GM21717 (cell line): Measurements from ENCODE around the gene MRPS7.
A peak's percentile ranks its signal among the peaks of the same experiment; 100 is the strongest.

Experiments
- ATAC-seq: cut with Tn5 transposase; IDR thresholded peaks from one replicate; pipeline ENCODE4 v1.9.1; 2021; ENCODE audit warnings: mild to moderate bottlenecking, moderate library complexity; ENCODE audit not compliant: unreplicated experiment

Gene MRPS7

DNA sequence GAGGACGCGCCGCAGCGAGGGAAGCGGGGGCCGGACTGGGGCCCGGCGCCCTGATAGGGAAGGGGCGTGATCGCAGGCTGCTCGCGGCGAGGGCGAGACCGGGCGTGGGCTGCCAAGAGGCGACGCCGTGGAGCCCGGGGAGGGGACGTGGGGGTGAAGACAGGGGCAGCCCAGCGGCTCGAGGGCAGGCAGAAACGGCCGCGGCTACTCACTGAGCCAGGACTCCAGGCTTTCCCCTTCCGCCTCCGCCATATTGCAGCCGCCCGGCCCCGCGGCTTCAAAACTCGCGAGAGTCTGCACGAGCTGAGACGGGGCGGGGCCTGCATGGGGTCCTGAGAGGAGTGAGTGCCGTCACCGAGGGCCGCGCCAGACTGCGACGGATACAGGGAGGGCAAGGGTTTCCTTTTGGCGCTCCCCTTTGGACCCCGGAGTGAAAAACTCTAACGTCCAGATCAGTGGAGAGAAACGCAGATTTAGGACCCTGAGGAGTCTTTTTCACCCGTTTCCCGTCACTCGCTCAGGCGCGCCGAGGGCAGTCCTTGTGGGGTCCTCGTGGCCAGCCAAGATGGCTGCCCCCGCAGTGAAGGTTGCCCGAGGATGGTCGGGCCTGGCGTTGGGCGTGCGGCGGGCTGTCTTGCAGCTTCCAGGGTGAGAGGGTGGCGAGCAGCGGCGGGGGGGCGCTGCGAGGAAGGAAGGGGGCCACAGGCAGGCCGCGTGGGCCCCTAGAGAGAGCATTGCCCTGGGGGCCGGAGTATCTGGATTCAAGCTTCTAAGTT is at the start of gene MRPS7, which contains the start of gene GGA3:
MRPS7 (plus strand) TSS at position 544 of the 776 bp plus-strand sequence; CDS start at position 566, 22 bp downstream.
GGA3 (minus strand) TSS at position 271 of the 776 bp plus-strand sequence; CDS start at position 252, 19 bp downstream.
- ATAC-seq: peak; percentile 89

DNA sequence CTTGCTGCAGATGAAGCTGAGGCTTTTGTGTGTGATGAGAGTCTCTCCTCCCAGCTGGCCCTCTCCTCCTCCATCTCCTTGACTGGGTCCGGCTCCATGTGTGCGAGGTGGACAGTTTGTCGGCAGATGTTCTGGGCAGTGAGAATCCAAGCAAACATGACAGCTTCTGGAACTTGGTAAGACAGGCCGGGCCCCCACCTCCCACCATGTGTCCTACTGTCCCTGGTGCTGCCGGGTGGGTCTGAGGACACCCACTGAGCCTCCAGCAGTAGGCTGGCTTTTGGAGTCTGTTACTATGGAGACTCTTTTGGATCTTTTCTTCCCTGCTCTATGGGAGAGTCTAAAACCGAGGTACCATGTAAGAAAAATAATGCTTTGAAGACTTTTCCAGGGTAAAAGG is 43.5 kb upstream of the MRPS7 start:
- ATAC-seq: no peak

DNA sequence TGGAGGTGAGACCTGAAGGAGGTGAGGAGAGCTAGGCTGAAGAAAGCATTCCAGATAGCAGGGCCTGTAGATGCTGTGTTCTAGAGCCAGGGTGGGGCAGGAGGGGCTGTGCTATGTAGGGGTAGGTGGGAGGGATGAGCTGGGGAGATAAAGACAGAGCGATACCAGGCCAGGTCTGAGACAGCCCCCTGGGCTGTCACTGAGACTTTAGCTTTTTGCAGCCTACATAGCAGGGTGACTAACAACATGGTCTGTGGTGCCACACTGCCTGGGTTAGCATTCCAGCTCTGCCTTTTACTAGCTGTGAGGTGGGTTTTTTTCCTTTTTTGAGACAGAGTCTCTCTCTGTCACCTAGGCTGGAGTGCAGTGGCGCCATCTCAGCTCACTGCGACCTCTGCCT is 41.9 kb upstream of the MRPS7 start:
- ATAC-seq: no peak

DNA sequence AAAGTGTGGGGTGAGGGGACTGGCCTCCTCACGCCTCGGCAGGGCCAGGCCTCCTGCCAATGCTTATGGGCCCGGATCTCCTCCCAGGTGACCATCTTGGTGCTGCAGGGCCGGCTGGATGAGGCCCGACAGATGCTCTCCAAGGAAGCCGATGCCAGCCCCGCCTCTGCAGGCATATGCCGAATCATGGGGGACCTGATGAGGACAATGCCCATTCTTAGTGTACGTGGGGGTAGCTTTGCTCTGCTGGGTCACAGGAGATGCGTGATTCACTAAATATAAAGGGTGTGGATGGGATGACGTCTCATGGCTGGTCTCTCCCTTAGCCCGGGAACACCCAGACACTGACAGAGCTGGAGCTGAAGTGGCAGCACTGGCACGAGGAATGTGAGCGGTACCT is 36.7 kb upstream of the MRPS7 start:
- ATAC-seq: no peak

DNA sequence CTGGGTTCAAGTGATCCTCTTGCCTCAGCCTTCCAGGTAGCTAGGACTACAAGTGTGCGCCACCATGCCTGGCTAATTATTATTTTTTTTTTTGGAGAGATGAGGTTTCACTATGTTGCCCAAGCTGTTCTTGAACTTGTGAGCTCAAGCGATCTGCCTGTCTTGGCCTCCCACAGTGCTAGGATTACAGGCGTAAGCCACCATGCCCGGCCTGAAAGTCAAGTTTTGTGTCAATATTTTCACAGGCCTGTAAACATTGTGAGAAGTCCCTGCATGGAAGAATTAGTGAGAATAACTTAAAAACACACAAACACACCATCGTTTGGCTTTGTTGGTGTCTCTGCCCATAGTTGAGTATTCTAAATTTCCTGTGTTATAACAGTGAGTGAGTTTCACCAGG is 34.0 kb upstream of the MRPS7 start:
- no peak for ATAC-seq

DNA sequence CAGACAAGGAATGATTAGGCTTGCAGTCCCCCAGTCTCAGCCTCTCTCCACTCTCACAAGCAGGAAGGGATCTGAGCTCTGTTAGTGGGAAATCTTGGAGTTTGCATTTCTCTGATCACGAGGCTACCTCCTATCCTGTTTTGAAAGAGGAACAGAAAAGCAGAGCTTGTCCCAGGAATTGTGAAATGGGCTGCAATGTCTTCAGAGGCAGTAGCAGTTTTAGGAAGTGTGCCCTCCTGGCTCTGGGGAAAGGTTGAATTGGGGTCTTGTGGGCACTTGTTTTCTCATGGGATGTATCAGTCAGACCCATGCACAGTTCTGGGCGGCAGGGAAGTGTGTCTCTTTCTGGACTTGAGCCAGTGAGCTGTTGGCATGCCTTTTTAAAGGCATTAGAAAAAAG is 33.4 kb upstream of the MRPS7 start:
- no peak for ATAC-seq

DNA sequence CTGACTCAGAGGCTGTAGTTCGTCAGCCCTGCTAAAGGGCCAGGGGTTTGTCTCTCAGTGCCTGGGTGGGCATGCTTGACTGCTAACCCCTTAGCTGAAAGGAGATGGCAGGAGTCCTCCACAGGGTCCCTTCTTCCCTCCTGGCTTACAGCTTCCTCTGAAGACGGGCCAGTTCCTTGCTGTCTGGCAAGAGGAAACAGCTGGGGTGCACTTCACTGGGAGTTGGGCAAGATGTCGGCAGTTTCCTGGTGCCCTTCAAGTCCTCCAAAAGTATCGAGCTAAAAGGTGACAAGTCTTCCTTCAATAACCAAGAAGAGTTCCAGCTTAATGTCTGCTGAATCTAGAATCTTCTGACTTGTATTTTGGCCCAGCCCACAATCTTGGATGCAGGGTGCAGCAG is 32.8 kb upstream of the MRPS7 start:
- ATAC-seq: no peak

DNA sequence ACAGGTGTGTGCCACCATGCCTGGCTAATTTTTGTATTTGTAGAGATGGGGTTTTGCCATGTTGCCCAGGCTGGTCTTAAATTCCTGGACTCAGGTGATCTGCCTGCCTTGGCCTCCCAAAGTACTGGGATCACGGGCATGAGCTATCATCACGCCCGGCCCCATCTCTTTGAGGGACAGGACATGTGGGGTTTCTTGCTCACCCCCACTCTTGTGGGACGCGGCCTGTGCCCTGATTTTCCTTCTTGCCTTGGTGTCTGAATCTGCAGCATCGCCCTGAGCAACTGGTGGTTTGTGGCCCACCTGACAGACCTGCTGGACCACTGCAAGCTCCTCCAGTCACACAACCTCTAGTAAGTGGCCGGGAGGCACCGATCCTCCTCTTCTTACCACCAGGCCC is 30.6 kb upstream of the MRPS7 start:
- no peak for ATAC-seq

DNA sequence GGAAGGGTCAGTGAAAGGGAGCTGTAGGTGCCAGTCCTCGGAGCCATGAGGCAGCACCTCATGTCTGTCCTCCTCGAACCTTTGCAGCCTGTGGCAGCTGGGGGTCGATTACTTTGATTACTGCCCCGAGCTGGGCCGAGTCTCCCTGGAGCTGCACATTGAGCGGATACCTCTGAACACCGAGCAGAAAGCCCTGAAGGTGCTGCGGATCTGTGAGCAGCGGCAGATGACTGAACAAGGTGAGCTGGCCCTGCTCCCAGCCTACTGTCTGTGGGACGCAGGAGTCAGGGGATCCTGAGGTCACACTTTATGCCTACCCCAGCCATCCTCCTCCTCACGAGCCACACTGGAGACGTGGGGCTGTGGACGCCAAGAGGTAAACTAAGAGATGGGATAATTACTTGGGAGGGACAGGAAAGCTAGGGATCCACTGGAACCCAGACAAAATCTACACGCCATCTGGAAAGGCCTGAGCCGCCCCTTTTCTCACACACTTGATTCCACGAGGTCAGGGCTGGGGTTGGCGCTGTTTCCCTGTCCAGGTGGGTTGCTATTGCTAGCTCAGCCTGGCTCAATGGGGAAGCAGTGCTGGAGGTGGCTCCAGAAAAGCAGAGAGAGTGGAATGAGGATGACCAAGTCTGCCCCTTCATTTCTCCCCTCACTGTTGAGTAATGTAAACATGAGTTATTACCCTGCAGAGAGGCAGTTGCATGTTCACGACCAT is 29.8 kb upstream of the MRPS7 start:
- ATAC-seq: no peak

DNA sequence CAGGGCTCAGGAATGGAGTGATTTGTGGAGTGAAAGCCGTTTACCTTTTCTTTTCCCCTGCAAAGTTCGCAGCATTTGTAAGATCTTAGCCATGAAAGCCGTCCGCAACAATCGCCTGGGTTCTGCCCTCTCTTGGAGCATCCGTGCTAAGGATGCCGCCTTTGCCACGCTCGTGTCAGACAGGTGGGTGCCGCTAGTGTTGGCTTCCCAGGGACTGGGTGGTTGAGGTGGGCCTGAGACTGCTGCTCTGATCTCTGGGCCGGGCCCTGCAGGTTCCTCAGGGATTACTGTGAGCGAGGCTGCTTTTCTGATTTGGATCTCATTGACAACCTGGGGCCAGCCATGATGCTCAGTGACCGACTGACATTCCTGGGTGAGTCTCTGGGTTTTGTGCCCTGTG is 28.9 kb upstream of the MRPS7 start:
- ATAC-seq: no peak

DNA sequence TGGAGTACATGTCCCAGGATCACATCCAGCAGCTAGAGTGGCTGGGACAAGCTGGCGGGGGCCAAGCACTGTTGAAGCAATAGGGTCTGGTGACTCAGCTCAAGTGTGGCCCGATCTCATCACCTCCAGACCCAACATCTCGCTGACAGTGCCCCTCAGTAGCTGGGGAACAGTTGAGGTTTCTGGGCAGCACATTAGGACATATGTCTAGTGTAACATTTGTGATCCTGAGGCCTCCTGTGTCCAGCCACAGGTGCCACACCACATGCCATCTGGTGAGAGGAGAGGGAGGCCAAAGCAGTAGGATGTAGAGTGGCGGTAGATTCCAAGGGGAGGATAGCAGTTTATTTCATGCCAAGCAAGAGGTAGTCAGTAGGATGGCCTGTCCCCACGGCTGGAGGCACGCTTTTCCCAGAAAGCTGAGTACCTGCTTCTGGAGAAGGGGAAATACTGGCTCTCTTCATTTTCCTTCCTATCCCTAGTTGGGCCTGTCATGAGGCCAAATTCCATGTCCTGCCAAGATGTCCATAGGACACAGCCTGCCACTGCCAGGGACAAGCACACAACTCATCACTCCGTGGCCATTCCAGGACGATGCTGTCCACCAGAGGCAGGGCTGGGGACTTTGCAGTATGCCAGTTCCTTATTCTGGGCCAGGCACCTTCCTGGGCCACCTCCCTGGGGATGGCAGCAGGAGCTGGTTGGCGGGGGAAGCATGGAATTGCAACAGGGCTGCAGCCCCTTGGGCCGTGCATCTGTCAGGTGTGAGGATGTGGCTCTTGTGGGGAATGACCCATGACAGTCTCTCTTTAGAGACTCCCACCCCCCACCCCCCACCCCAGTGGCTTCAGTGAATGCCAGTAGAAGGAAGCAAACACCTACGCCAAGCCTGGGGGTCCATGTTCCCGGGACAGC is 24.3 kb upstream of the MRPS7 start:
- no peak for ATAC-seq

DNA sequence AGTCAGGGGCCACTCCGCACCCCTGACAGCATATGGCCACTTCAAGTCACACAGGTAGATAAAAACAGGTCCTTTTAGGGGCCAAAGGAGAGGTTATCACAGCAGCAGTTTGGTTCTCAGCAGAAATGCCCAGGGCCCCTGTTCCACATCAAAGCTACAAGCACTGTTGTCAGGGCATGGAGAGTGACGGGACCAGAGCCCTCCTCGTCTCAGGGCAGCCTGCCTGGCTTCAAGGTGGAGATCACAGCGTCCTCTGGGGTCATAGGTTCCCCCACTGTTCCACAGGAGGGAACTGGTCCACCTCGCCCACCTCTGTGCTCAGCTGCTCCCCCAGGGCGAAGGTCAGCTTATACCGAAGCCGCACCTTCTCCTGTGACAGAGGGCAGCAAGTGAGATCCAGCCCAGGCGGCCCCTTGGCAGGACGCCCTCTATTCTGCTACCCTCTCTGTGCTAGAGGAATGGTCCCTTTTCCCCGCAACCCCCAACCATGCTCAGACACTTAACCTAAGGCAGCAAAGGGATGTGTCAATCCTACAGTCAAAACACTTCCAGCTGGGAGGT is 23.6 kb upstream of the MRPS7 start:
- no peak for ATAC-seq

DNA sequence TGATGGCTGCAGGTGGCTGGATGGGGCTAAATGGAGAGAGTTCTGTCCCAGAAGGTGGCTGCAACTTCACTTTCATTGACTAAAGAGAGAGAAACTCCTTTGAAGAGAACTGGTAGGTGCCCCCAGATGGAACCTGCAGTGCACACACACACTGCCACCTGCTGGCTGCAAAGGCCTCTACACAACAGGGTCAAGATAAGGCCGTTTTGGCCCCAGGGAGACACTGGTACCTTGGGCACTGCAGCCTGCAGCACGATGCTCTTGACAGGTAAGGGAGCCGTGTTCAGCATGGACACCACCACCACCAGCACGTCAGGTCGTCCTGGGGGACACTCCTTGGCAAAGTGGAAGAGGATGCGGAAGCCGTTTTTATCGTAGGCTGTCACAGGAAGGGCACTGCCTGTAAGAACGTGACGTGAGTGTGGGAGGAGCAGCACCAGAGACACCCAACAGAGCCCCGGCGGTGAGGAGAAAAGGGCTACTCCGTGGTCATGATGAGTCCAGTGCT is 22.9 kb upstream of the MRPS7 start:
- ATAC-seq: no peak

DNA sequence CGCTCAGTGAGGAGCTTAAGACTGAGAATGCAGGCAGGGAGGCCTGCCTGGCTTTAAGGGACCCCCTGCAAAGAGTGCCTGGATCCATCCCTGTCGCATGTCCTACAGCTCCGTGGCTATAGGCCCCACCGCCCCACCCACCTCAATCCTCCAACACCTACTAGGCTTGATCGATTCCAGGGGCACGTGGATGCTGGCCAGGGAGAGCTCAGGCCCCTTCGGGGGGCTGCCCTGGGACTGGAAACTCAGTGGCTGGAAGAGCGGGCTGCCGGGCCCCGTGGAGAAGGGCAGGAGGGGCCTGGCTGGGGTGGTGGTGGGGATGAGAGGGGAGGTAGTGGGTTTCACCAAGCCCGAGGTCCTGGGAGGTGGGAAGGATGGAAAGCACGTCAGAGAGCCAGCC is 22.5 kb upstream of the MRPS7 start:
- ATAC-seq: no peak

DNA sequence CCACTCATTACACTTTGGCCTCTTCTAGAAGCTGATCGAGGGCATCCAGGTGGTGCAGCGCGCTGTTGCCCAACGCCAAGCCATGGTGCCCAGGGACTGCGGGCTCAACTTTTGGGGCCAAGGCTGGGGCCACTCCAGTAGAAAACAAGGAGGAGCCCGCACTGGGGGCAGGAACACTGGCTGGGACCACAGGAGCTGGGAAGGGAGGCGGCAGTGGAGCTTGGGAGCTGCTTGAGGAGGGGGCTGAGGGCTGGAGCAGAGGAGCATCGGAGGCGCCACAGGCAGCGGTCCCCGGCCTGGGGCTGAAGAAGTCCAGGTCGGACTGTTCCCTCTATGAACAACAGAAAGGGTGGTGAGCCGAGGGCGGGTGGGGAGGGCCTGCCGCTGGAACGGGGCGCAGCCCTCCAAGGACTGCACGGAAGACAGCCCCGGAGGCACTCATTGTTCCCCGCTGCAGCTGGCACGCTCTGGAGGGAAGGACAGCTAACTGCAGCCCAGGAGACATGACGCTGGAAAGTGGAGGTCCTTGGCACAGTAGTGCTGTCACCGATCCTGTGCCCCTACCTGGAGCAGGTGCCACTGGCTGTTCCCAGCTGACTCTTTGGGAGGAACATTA is 21.8 kb upstream of the MRPS7 start:
- ATAC-seq: no peak

DNA sequence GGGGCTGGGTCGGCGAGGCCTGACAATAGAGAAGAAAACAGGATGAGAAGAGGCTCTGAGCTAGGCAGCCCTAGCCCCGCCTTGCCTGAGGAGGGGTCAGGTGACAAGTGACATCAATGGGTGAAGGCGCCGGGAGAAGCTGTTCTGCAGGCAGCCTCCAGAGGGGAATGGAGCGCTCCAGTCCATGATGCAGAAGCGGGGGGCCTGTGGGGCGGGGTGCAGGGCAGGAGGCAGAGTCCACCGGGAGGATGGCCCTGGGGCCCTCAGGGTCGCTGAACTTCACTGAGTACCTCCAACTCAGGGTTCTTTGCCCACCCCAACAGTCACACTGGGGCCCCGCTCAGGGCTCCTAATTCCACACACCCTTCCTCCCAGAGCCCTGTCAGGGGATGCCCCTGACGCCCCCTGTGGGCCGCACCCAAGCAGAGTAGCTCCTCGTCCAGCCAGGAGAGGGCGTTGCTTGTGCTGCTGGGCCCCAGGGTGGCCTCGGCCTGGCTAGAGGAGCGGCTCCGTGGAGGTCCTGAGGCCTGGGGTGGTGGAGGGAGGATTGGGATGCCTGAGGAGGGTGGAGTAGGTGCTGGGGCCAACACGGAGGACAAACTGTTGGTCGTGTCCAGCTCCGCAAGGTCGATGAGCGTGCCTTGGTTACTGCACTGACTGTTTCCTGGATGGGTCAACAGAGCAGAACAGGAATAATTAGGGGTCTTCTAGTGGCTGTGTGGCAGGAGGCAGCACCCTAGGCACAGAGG is 21.1 kb upstream of the MRPS7 start:
- ATAC-seq: no peak

DNA sequence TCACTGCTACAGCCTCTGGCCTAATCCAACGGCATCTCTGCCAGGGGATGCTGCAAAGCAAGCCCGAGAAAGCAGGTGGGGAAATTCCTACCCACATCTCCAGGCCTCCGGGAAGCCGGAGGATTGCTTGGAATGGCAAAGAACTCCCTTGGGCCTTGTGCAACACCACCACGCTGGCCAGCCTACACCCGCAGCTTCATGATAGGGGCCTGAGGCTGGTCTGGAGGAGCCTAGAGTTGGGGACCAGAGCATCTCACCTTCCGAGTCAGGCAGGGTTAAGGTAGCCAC is 20.6 kb upstream of the MRPS7 start:
- ATAC-seq: no peak

DNA sequence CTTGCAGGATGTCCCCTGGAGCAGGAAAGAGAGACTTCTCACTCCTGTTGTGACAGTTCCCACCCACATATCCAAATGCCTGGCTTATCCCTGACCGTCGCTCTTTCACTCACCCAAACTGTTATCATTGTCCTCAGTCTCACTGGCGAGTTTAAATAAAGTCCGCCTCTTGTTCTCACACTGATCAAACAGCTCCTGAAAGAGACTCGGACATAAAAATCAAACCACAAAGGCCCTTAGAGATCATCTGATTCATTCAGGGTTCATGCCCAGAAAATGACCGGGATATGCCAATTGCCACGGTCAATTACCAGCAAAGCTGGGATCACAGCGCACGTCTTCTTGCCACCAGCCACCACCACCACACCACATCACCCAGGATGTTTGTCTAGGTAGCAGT is 20.2 kb upstream of the MRPS7 start:
- ATAC-seq: no peak

DNA sequence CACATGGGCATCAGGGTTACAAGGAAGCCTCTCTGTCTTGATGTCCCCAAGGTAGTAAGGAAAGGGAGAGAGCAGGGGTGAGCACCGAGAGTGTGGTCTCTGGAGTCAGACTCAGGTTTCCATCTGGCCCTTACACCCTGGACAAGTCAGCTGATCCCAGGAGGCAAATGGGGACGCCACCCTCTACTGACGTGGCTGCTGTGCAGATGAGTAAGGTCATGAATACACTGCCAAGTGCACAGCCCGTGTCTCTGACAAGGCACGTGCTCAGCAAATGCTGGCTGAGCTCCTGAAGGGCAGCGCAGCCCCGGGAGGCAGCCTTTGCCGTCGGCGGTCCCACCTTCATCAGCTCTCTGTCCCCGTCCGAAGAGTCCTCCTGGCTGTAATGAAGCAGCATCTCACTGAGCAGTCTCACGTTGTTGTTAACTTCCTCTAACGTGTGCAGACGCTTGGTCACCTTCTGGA is 19.7 kb upstream of the MRPS7 start:
- ATAC-seq: no peak
